ENCODE measurements around the gene SYNJ2.

- TF ChIP-seq, protein P1, sequence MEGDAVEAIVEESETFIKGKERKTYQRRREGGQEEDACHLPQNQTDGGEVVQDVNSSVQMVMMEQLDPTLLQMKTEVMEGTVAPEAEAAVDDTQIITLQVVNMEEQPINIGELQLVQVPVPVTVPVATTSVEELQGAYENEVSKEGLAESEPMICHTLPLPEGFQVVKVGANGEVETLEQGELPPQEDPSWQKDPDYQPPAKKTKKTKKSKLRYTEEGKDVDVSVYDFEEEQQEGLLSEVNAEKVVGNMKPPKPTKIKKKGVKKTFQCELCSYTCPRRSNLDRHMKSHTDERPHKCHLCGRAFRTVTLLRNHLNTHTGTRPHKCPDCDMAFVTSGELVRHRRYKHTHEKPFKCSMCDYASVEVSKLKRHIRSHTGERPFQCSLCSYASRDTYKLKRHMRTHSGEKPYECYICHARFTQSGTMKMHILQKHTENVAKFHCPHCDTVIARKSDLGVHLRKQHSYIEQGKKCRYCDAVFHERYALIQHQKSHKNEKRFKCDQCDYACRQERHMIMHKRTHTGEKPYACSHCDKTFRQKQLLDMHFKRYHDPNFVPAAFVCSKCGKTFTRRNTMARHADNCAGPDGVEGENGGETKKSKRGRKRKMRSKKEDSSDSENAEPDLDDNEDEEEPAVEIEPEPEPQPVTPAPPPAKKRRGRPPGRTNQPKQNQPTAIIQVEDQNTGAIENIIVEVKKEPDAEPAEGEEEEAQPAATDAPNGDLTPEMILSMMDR (IDR thresholded peaks at IDR 0.05), result no peak
- TF ChIP-seq EP300 (IDR thresholded peaks at IDR 0.05) (no peak), POLR2A (IDR thresholded peaks at IDR 0.05) (no peak)
These were observed 132.1 kb downstream of the SYNJ2 start for GRCh38 chr6:158113802-158114201.
